Articular chondrocyte of knee joint (primary cell): ENCODE data around the gene MAPK8IP3. TPM values are rescaled to one million over a fixed set of nuclear protein-coding genes. Genes with fewer than 3 reads are reported as not detected.

ENCODE experiments used
- small RNA-seq: library from RNA; depleted of rRNA; stranded (forward); fragments of <200 nt; gene quantifications from one replicate; pipeline ENCODE3, GENCODE V24; 2012
- total RNA-seq: library from RNA; depleted of rRNA; stranded (reverse); fragments of >200 nt; gene quantifications from 2 replicates; pipeline ENCODE4 v1.2.3, GENCODE V29; 2012

The MAPK8IP3 gene, protein sequence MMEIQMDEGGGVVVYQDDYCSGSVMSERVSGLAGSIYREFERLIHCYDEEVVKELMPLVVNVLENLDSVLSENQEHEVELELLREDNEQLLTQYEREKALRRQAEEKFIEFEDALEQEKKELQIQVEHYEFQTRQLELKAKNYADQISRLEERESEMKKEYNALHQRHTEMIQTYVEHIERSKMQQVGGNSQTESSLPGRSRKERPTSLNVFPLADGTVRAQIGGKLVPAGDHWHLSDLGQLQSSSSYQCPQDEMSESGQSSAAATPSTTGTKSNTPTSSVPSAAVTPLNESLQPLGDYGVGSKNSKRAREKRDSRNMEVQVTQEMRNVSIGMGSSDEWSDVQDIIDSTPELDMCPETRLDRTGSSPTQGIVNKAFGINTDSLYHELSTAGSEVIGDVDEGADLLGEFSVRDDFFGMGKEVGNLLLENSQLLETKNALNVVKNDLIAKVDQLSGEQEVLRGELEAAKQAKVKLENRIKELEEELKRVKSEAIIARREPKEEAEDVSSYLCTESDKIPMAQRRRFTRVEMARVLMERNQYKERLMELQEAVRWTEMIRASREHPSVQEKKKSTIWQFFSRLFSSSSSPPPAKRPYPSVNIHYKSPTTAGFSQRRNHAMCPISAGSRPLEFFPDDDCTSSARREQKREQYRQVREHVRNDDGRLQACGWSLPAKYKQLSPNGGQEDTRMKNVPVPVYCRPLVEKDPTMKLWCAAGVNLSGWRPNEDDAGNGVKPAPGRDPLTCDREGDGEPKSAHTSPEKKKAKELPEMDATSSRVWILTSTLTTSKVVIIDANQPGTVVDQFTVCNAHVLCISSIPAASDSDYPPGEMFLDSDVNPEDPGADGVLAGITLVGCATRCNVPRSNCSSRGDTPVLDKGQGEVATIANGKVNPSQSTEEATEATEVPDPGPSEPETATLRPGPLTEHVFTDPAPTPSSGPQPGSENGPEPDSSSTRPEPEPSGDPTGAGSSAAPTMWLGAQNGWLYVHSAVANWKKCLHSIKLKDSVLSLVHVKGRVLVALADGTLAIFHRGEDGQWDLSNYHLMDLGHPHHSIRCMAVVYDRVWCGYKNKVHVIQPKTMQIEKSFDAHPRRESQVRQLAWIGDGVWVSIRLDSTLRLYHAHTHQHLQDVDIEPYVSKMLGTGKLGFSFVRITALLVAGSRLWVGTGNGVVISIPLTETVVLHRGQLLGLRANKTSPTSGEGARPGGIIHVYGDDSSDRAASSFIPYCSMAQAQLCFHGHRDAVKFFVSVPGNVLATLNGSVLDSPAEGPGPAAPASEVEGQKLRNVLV (N-terminal part only)
- 33.2 and 35.8 TPM in 2 replicates for total RNA-seq

DNA sequence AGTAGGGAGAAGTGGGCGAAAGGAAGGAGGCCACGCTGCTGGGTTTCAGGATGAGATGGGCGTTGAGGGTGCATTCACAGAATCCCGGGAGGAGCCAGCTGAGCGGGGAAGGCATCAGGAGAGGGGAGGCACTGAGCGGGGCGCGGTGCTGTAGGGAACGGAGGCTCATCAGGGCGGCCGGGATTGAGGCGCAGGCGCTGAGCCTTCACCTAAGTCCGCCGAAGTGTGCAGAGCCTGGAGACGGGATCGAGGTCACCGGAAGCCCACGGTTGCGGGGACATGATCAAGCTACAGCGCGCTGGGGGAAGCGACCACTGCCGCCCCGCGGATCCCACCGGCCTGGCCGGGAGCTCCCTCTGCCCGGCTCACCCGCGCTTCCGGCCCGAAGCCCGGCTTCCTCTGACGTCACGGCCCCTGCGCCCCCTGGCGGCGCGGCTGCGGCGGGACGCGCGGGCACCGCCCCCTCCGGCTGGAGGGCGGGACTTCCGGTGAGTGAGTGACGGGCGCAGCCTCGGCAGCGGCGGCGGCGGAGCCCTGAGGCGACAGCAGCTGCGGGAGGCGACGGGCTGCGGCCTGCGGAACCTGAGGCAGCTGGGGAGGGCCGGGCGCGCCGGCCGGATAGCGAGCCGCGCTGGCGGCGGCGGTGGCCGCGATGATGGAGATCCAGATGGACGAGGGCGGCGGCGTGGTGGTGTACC lies at the start of gene MAPK8IP3:
MAPK8IP3 (plus strand) TSS at position 508 of the 698 bp plus-strand sequence; CDS start at position 653, 145 bp downstream.

DNA sequence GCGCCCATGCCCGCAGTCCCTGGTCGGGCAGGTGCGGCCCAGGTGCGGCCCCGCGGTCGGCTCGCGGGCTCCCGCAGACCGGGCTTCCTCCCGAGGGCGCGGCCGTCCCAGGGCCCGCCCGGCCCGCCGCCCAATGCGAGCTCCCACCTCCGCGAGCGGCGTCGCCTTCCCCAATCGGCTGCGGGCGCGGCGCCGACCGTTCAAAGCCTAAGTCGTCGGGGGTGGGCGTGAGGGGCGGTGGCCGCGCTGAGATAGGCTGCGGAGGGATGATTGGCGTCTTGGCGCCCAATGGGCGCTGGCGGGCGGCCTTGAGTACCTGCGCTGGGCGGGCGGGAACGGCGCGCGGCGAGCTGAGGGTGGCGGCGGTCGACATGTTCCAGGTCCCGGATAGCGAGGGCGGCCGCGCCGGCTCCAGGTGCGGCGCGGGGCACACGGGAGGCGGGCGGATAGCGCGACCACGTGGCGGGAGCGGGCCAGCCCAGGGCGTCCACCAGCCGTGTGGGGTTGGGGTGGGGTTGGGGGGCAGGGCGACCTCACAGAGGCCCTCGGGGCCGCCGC lies 28.0 kb upstream of the MAPK8IP3 start, which contains the start of gene JPT2:
JPT2 (plus strand) TSS at position 338 of the 558 bp plus-strand sequence; CDS start at position 372, 34 bp downstream.

DNA sequence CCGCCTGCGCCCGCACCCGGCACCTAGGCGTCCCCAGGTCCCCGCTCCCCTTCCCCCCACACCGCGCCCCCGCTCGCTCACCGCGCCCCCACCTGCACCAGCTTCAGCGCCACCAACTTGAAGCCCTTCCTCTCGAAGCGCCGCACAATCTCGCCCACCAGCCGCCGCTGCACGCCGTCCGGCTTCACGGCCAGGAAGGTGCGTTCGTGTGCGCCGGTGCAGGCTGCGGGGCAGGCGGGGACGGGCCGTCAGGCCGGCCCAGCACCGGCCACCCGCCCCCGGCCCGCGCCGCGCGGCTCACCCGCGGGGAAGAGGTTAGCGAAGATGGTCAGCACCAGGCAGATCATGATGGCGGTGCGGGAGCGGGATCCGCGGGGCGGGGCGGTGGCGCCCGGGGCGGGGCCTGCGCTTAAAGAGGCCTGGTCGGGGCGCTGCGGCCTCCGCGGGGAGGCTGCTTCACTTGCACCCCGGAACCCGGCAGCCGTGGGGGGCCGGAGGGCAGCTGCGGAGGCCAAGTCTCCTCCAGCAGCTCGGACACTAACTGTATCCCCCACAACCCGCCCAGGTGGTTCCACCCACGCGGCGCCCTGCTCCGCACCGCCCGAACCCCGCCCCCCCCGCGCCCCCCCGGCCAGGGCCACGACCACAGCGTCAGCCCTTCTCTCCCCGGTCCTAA lies 65.3 kb downstream of the MAPK8IP3 start, which contains the start of gene NME3:
NME3 (minus strand) TSS at position 356 of the 676 bp plus-strand sequence; CDS start at position 347, 9 bp downstream.

DNA sequence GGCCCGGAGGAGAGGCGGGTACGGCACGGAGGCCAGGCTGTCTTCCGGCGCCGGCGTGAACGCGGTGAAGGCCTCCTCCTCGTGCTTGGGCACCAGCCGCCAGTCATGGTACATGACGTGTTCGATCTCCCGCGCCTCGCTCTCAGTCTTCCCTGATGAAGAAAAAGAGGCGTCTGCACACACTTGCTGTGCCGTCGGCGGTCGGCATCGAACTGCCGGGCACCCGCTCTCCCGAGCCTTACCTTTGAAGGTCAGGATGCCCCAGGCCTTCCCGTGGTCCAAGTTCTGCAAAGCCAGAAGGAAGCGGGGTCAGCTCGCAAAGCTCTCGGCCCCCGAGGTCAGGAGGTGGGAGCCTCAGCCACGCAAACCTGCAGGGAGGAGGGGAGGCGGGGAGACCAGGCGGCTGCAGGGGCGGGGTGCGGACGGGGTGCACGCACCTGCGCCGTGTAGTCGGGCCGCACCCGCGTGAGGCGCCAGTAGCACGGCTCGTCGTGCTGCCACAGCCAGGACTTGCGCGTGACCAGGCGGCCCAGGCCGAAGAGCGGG lies 66.4 kb downstream of the MAPK8IP3 start, which contains the start of gene EME2:
EME2 (plus strand) TSS at position 449 of the 546 bp plus-strand sequence. CDS start 418 bp downstream, outside the sequence.

DNA sequence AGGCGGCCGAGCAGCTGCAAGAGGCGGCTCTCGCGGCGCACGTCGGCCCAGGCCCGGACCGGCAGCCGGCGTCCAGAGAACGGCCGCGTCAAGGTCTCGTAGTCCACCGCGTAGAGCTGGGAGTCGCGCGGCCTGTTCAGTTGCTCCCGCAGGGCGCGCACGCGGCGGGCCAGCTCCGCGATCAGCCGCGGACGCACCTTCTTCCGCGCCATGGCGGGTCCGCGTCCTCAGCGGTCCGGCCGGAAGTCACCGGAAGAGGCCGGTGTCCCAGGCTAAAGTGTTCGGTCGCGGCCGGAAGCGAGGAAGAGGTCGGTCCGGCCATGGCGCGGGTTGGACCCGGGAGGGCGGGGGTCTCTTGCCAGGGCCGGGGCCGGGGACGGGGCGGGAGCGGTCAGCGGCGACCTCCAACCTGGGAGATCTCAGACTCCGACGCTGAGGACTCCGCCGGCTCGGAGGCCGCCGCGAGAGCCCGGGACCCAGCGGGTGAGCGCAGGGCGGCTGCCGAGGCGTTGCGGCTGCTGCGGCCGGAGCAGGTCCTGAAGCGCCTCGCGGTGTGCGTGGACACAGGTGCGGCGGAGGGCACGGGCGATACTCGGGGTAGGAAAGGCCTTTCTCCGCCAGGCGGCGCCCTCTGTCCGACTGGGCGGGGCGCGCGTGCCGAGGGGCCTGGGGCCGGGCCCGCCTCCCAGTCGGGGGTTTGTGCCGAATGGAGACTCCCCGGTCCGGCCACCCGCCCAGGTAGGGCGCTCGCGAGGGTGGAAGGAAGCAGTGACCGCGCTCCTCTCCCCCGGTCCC lies 67.1 kb downstream of the MAPK8IP3 start, which contains the start of gene MRPS34:
MRPS34 (minus strand) TSS at position 227 of the 795 bp plus-strand sequence; CDS start at position 212, 15 bp downstream.

DNA sequence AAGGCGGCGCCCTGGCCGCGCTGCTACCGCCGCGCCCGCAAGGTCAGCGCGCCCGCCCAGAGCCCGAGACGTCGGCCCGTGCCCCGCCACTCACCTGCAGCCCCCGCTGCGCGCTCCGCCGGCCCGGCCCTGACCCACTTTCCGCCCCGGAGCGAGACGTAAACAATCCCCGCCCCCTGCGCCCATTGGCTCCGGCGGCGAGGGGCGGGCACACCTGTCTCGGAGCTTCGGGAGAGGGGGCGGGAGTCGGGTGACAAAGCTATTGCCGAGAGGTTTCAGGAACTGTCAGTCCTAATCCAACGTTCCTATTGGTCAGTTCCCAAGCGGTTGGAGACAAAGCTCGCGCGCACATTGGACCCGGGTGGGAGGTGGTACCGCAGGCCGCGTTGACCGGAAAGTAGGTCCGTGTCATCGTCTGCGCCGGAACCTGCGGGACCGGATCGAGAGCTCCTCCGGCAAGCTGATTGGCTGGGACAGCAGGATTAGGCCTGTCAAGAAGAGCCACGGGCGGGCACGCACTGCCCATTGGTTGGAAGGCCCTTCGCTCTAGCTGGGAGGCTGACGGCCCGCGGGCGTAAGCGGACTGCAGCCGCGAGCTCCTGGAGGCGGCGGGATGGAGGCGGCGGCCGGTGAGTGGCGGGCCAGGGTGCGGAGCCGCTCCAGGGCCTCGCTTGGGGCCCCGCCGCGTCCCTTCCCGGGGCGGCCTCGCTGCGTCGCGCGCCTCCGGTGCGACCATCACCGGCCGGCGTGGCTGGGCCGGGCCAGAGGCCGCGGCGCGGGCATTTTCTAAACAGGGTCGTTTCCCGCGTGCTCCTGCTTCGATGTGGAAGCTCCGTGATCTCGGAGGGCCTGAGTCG lies 76.6 kb downstream of the MAPK8IP3 start, which contains the start of the genes NUBP2 and SPSB3:
NUBP2 (plus strand) TSS at position 553 of the 857 bp plus-strand sequence; CDS start at position 614, 61 bp downstream.
SPSB3 (minus strand) TSS at position 164 of the 857 bp plus-strand sequence. CDS start 1,088 bp downstream, outside the sequence.

DNA sequence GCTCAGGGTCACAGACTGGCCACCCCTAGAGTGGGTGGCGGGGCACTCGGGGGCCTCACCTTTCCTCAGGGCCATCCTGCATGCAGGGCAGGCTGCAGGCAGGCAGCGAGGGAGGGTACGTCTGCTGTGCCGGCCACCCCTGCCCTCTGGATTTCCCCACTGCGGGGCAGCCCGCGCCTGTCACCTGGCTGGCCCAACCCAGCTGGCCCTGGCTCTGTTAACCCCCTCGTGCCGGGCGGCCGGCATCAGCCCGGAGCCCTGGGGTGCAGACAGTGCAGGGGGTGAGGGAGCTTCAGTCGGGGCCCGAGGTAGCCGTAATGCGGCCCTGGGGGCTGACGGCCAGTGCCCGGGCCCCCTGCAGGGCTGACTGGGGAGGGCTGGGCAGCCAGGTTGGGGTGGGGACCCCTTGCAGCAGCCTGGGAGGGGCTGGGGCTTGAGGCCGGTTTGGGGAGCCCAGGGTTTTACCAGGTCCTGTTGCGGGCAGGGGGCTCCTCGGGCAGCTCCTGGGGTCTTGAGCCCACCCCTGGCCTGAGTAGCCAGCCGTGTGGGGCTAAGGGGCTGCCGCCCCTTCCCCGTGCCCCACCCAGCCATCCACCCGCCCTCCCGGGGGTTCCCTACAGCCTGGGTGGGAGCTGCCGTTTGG lies 87.7 kb downstream of the MAPK8IP3 start, which contains the start of gene IGFALS:
IGFALS (minus strand) TSS at position 128 of the 643 bp plus-strand sequence; CDS start at position 75, 53 bp downstream.

Small RNA genes lying within 50 kb of the gene (small RNA-seq; reads per million reads assigned to genes)
- gene MIR3177, result not detected

Other genes starting within 250 kb of the MAPK8IP3 start
- gene CLCN7, start 231.2 kb upstream of the MAPK8IP3 start, total RNA-seq, result 52.8 and 82.3 TPM in 2 replicates
- gene PTX4, start 217.3 kb upstream of the MAPK8IP3 start, total RNA-seq, result not detected in 2 replicates
- gene TELO2, start 212.8 kb upstream of the MAPK8IP3 start, total RNA-seq, result 9.9 and 10.4 TPM in 2 replicates
- 10.6 and 11.9 TPM in 2 replicates for gene TMEM204, start 172.5 kb upstream of the MAPK8IP3 start, total RNA-seq
- 27.3 and 30.7 TPM in 2 replicates for gene IFT140, start 94.1 kb upstream of the MAPK8IP3 start, total RNA-seq
- gene CRAMP1, start 93.8 kb upstream of the MAPK8IP3 start, total RNA-seq, result 8.9 and 9.4 TPM in 2 replicates
- 23.7 and 24.9 TPM in 2 replicates for gene JPT2, start 27.9 kb upstream of the MAPK8IP3 start, total RNA-seq
- gene NME3, start 65.3 kb downstream of the MAPK8IP3 start, total RNA-seq, result 21.7 and 29.3 TPM in 2 replicates
- 8.6 and 9.0 TPM in 2 replicates for gene EME2, start 66.6 kb downstream of the MAPK8IP3 start, total RNA-seq
- 36.3 and 42.9 TPM in 2 replicates for gene MRPS34, start 66.9 kb downstream of the MAPK8IP3 start, total RNA-seq
- 17.4 and 18.9 TPM in 2 replicates for gene SPSB3, start 76.4 kb downstream of the MAPK8IP3 start, total RNA-seq
- 43.9 and 44.4 TPM in 2 replicates for gene NUBP2, start 76.8 kb downstream of the MAPK8IP3 start, total RNA-seq
- gene IGFALS, start 87.5 kb downstream of the MAPK8IP3 start, total RNA-seq, result 0.11 TPM in 1 of 2 replicates, not detected in the other
- 14.3 and 23.7 TPM in 2 replicates for gene HAGH, start 120.6 kb downstream of the MAPK8IP3 start, total RNA-seq
- 28.1 and 49.4 TPM in 2 replicates for gene FAHD1, start 121.0 kb downstream of the MAPK8IP3 start, total RNA-seq
- 0.32 and 0.39 TPM in 2 replicates for gene MEIOB, start 166.0 kb downstream of the MAPK8IP3 start, total RNA-seq
- not detected in 2 replicates for gene HS3ST6, start 212.2 kb downstream of the MAPK8IP3 start, total RNA-seq
- gene MSRB1, start 237.0 kb downstream of the MAPK8IP3 start, total RNA-seq, result 13.5 and 17.8 TPM in 2 replicates
- gene RPL3L, start 248.5 kb downstream of the MAPK8IP3 start, total RNA-seq, result not detected in 2 replicates